ENCODE results near the gene GIT2. TPM values are rescaled to one million over a fixed set of nuclear protein-coding genes. Genes with fewer than 3 reads are reported as not detected.

Gene GIT2
- polyA plus RNA-seq: 39.7 TPM
- long read RNA-seq, donor 1, full-length matches to known transcripts: 2 of 2 reads
- long read RNA-seq, donor 1, partial matches to known transcripts: 0 of 2 reads
- long read RNA-seq, donor 1, other reads (novel, unspliced or antisense): 0 of 2 reads
- long read RNA-seq, donor 2: 0 reads
- long read RNA-seq, donor 3: 0 reads
- long read RNA-seq, donor 4: 0 reads
- long read RNA-seq, donor 5, full-length matches to known transcripts: 3 of 3 reads
- long read RNA-seq, donor 5, partial matches to known transcripts: 0 of 3 reads
- long read RNA-seq, donor 5, other reads (novel, unspliced or antisense): 0 of 3 reads
- long read RNA-seq, donor 6, partial matches to known transcripts: 0 of 3 reads
- long read RNA-seq, donor 6, other reads (novel, unspliced or antisense): 0 of 3 reads
- long read RNA-seq, donor 7, full-length matches to known transcripts: 3 of 3 reads
- long read RNA-seq, donor 7, partial matches to known transcripts: 0 of 3 reads
- long read RNA-seq, donor 7, other reads (novel, unspliced or antisense): 0 of 3 reads
- long read RNA-seq, donor 8, partial matches to known transcripts: 0 of 1 reads
- long read RNA-seq, donor 8, other reads (novel, unspliced or antisense): 0 of 1 reads
- long read RNA-seq, donor 9, full-length matches to known transcripts: 6 of 6 reads
- long read RNA-seq, donor 9, partial matches to known transcripts: 0 of 6 reads
- long read RNA-seq, donor 9, other reads (novel, unspliced or antisense): 0 of 6 reads
- long read RNA-seq, donor 10, full-length matches to known transcripts: 7 of 7 reads
- long read RNA-seq, donor 10, partial matches to known transcripts: 0 of 7 reads
- long read RNA-seq, donor 10, other reads (novel, unspliced or antisense): 0 of 7 reads
- long read RNA-seq, donor 11, full-length matches to known transcripts: 3 of 3 reads
- long read RNA-seq, donor 11, partial matches to known transcripts: 0 of 3 reads
- long read RNA-seq, donor 11, other reads (novel, unspliced or antisense): 0 of 3 reads

- peak within 1 kb of the TSS; percentile 47 for H3K27ac ChIP-seq (ENCODE audit: low read length)
- no peaks in the 10 kb centered on the region for H3K27me3 ChIP-seq (ENCODE audit: control insufficient read depth, insufficient read depth, low read length)
- peaks cover 13% of the 10 kb centered on the region for H3K4me1 ChIP-seq (ENCODE audit: control insufficient read depth, insufficient read depth, low read length)
- no peaks in the 10 kb centered on the region for H3K9me3 ChIP-seq (ENCODE audit: control insufficient read depth, low read depth, low read length)
- peak within 1 kb of the TSS; percentile 86 for H3K4me3 ChIP-seq (ENCODE audit: low read length)
- WGBS (ENCODE audit: insufficient coverage, low lambda C conversion rate): no CpG with 5 or more reads among the region's 65 CpGs
- DNase-seq: peak; percentile 92
- peaks cover 6% of the 10 kb centered on the region for H3K36me3 ChIP-seq (ENCODE audit: control insufficient read depth, insufficient read depth, low read length)
Observed at GRCh38 chr12:109995686-109996482, at the start of gene GIT2. Gene GIT2, minus strand, starts transcription at chr12:109996368. Its CDS starts 144 bp downstream, at chr12:109996224.

- H3K4me1 ChIP-seq (ENCODE audit: control insufficient read depth, insufficient read depth, low read length): peaks cover 26% of the 10 kb centered on the region
- no peaks in the 10 kb centered on the region for H3K9me3 ChIP-seq (ENCODE audit: control insufficient read depth, low read depth, low read length)
- no peak for DNase-seq
- no peaks in the 10 kb centered on the region for H3K27me3 ChIP-seq (ENCODE audit: control insufficient read depth, insufficient read depth, low read length)
- peaks cover 28% of the 10 kb centered on the region for H3K36me3 ChIP-seq (ENCODE audit: control insufficient read depth, insufficient read depth, low read length)
- no peak overlapping the region for H3K4me3 ChIP-seq (ENCODE audit: low read length)
- no CpG with 5 or more reads among the region's 3 CpGs for WGBS (ENCODE audit: insufficient coverage, low lambda C conversion rate)
- H3K27ac ChIP-seq (ENCODE audit: low read length): no peak overlapping the region
Observed at GRCh38 chr12:110042264-110042663, 46.1 kb upstream of the GIT2 start.

GRCh38 chr12:110039085-110039807 lies 43.1 kb upstream of the GIT2 start:
- 17% methylated on average over 1 of the region's 5 CpGs for WGBS (ENCODE audit: insufficient coverage, low lambda C conversion rate)
- Histone ChIP-seq H3K4me3 (ENCODE audit: low read length) (no peak overlapping the region), H3K36me3 (ENCODE audit: control insufficient read depth, insufficient read depth, low read length) (peaks cover 55% of the 10 kb centered on the region), H3K27ac (ENCODE audit: low read length) (peak overlapping the region; percentile 84), H3K9me3 (ENCODE audit: control insufficient read depth, low read depth, low read length) (no peaks in the 10 kb centered on the region), H3K27me3 (ENCODE audit: control insufficient read depth, insufficient read depth, low read length) (no peaks in the 10 kb centered on the region), H3K4me1 (ENCODE audit: control insufficient read depth, insufficient read depth, low read length) (peaks cover 16% of the 10 kb centered on the region)
- DNase-seq: peak; percentile 65 to 85

GRCh38 chr12:110038741-110039084 lies 42.5 kb upstream of the GIT2 start:
- Histone ChIP-seq H3K36me3 (ENCODE audit: control insufficient read depth, insufficient read depth, low read length) (peaks cover 56% of the 10 kb centered on the region), H3K9me3 (ENCODE audit: control insufficient read depth, low read depth, low read length) (no peaks in the 10 kb centered on the region), H3K4me3 (ENCODE audit: low read length) (no peak overlapping the region), H3K27me3 (ENCODE audit: control insufficient read depth, insufficient read depth, low read length) (no peaks in the 10 kb centered on the region), H3K4me1 (ENCODE audit: control insufficient read depth, insufficient read depth, low read length) (peaks cover 16% of the 10 kb centered on the region), H3K27ac (ENCODE audit: low read length) (peak overlapping the region; percentile 84)
- 25% methylated on average over 2 of the region's 5 CpGs for WGBS (ENCODE audit: insufficient coverage, low lambda C conversion rate)
- no peak for DNase-seq

- Histone ChIP-seq H3K9me3 (ENCODE audit: control insufficient read depth, low read depth, low read length) (no peaks in the 10 kb centered on the region), H3K27me3 (ENCODE audit: control insufficient read depth, insufficient read depth, low read length) (no peaks in the 10 kb centered on the region), H3K36me3 (ENCODE audit: control insufficient read depth, insufficient read depth, low read length) (peaks cover 59% of the 10 kb centered on the region), H3K4me3 (ENCODE audit: low read length) (no peak overlapping the region), H3K27ac (ENCODE audit: low read length) (no peak overlapping the region), H3K4me1 (ENCODE audit: control insufficient read depth, insufficient read depth, low read length) (peaks cover 13% of the 10 kb centered on the region)
- no CpG with 5 or more reads among the region's 5 CpGs for WGBS (ENCODE audit: insufficient coverage, low lambda C conversion rate)
- no peak for DNase-seq
Observed at GRCh38 chr12:110037315-110037714, 41.1 kb upstream of the GIT2 start.

- no peaks in the 10 kb centered on the region for H3K9me3 ChIP-seq (ENCODE audit: control insufficient read depth, low read depth, low read length)
- H3K36me3 ChIP-seq (ENCODE audit: control insufficient read depth, insufficient read depth, low read length): peaks cover 53% of the 10 kb centered on the region
- H3K4me1 ChIP-seq (ENCODE audit: control insufficient read depth, insufficient read depth, low read length): peaks cover 13% of the 10 kb centered on the region
- H3K27ac ChIP-seq (ENCODE audit: low read length): no peak overlapping the region
- no peaks in the 10 kb centered on the region for H3K27me3 ChIP-seq (ENCODE audit: control insufficient read depth, insufficient read depth, low read length)
- no peak for DNase-seq
- no CpG with 5 or more reads among the region's 7 CpGs for WGBS (ENCODE audit: insufficient coverage, low lambda C conversion rate)
- H3K4me3 ChIP-seq (ENCODE audit: low read length): no peak overlapping the region
Observed at GRCh38 chr12:110035534-110036104, 39.5 kb upstream of the GIT2 start.

- Histone ChIP-seq H3K4me1 (ENCODE audit: control insufficient read depth, insufficient read depth, low read length) (peaks cover 5% of the 10 kb centered on the region), H3K9me3 (ENCODE audit: control insufficient read depth, low read depth, low read length) (no peaks in the 10 kb centered on the region), H3K36me3 (ENCODE audit: control insufficient read depth, insufficient read depth, low read length) (peaks cover 66% of the 10 kb centered on the region), H3K4me3 (ENCODE audit: low read length) (no peak overlapping the region), H3K27me3 (ENCODE audit: control insufficient read depth, insufficient read depth, low read length) (no peaks in the 10 kb centered on the region), H3K27ac (ENCODE audit: low read length) (no peak overlapping the region)
- no CpG with 5 or more reads among the region's 3 CpGs for WGBS (ENCODE audit: insufficient coverage, low lambda C conversion rate)
- no peak for DNase-seq
Observed at GRCh38 chr12:110033888-110034287, 37.7 kb upstream of the GIT2 start.

- Histone ChIP-seq H3K36me3 (ENCODE audit: control insufficient read depth, insufficient read depth, low read length) (peaks cover 41% of the 10 kb centered on the region), H3K27me3 (ENCODE audit: control insufficient read depth, insufficient read depth, low read length) (no peaks in the 10 kb centered on the region), H3K4me1 (ENCODE audit: control insufficient read depth, insufficient read depth, low read length) (no peaks in the 10 kb centered on the region), H3K27ac (ENCODE audit: low read length) (no peak overlapping the region), H3K9me3 (ENCODE audit: control insufficient read depth, low read depth, low read length) (no peaks in the 10 kb centered on the region), H3K4me3 (ENCODE audit: low read length) (no peak overlapping the region)
- DNase-seq: no peak
- no CpG with 5 or more reads among the region's 2 CpGs for WGBS (ENCODE audit: insufficient coverage, low lambda C conversion rate)
Observed at GRCh38 chr12:110029290-110029815, 33.2 kb upstream of the GIT2 start.

GRCh38 chr12:110028323-110028722 lies 32.2 kb upstream of the GIT2 start:
- H3K27ac ChIP-seq (ENCODE audit: low read length): no peak overlapping the region
- no peaks in the 10 kb centered on the region for H3K4me1 ChIP-seq (ENCODE audit: control insufficient read depth, insufficient read depth, low read length)
- H3K4me3 ChIP-seq (ENCODE audit: low read length): no peak overlapping the region
- H3K36me3 ChIP-seq (ENCODE audit: control insufficient read depth, insufficient read depth, low read length): peaks cover 38% of the 10 kb centered on the region
- no peaks in the 10 kb centered on the region for H3K27me3 ChIP-seq (ENCODE audit: control insufficient read depth, insufficient read depth, low read length)
- no peak for DNase-seq
- WGBS (ENCODE audit: insufficient coverage, low lambda C conversion rate): 100% methylated on average over 2 of the region's 6 CpGs
- H3K9me3 ChIP-seq (ENCODE audit: control insufficient read depth, low read depth, low read length): no peaks in the 10 kb centered on the region
